K562 (cell line): ENCODE data around the gene MPIG6B. TPM values are rescaled to one million over a fixed set of nuclear protein-coding genes. Genes with fewer than 3 reads are reported as not detected.

Experiments
- CBX2 ChIP-seq: fragments of 200-600 bp; sonication (generic); IDR thresholded peaks from one replicate; pipeline ENCODE4 v1.6.1; 2012; ENCODE audit warnings: mild to moderate bottlenecking, low read length, inconsistent platforms; ENCODE audit not compliant: insufficient read depth, poor library complexity, severe bottlenecking
- NEUROD1 ChIP-seq: fragments of 150-350 bp; IDR thresholded peaks from 2 replicates; pipeline ENCODE4 v1.6.1; 2014; ENCODE audit warnings: borderline replicate concordance, low read length, low read depth; ENCODE audit not compliant: partially characterized antibody
- NONO ChIP-seq, 2 experiments: fragments of 200-400 bp in 1 of 2; fragments of 450-650 bp in 1 of 2; formaldehyde crosslinking in 1 of 2; IDR thresholded peaks; 2 replicates each; pipeline ENCODE4 v1.6.1; 2017; ENCODE audit warnings: low read depth in 2 of 2, mild to moderate bottlenecking in 2 of 2, moderate library complexity in 2 of 2, low read length in 1 of 2
- PTBP1 ChIP-seq: fragments of 200-400 bp; formaldehyde crosslinking; IDR thresholded peaks from 2 replicates; pipeline ENCODE4 v1.6.1; 2017; ENCODE audit warnings: low read depth, low read length
- SMARCB1 ChIP-seq: IDR thresholded peaks from 2 replicates; pipeline ENCODE4 v1.6.1; 2011; ENCODE audit warnings: improper control_type of control experiment, low read depth; ENCODE audit not compliant: insufficient read length
- SNIP1 ChIP-seq: fragments of 450-650 bp; IDR thresholded peaks from 2 replicates; pipeline ENCODE4 v1.7.1; 2017; ENCODE audit warnings: low read depth, mild to moderate bottlenecking
- TARDBP ChIP-seq: fragments of 450-650 bp; IDR thresholded peaks from 2 replicates; pipeline ENCODE4 v1.6.1; 2016
- ZNF23 ChIP-seq: fragments of 250-450 bp; sonication (Bioruptor Pico); IDR thresholded peaks from 2 replicates; pipeline ENCODE4 v1.4.0; 2020; ENCODE audit warnings: mild to moderate bottlenecking
- ZNF445 ChIP-seq: fragments of 250-450 bp; sonication (Bioruptor Pico); IDR thresholded peaks from 2 replicates; pipeline ENCODE4 v1.4.0; 2020; ENCODE audit warnings: low read depth, mild to moderate bottlenecking, moderate library complexity
- polyA plus RNA-seq, 8 experiments: library from polyadenylated mRNA; depleted of rRNA in 4 of 8; stranded (reverse) in 5 of 8; unstranded in 3 of 8; fragments of >200 nt; fragmentation: Nextera tagmentation in 2 of 8; fragmentation: Illumina TruSeq in 1 of 8; extraction: Ambion mirVana in 2 of 8; extraction: Trizol in 1 of 8; gene quantifications; 2 replicates each; pipeline versions ENCODE4 v1.2.1 to v1.2.3, GENCODE V29; 2011 to 2014; ENCODE audit warnings: inconsistent platforms in 1 of 8, missing spikeins in 1 of 8
- total RNA-seq, 7 experiments: library from RNA; depleted of rRNA in 6 of 7; stranded (reverse); fragments of >200 nt in 6 of 7; fragmentation: Illumina TruSeq in 2 of 7; extraction: Trizol in 2 of 7; gene quantifications; 2 replicates each; pipeline versions ENCODE4 v1.2.1 to v1.2.3, GENCODE V29; 2011 to 2021; ENCODE audit warnings: low replicate concordance in 1 of 7
- TF ChIP-seq, protein P1 (sequence below): fragments of 250-450 bp; sonication (Bioruptor Pico); IDR thresholded peaks from 2 replicates; pipeline ENCODE4 v1.4.0; 2020; ENCODE audit warnings: mild to moderate bottlenecking, moderate library complexity, borderline replicate concordance
- TF ChIP-seq, protein P2 (sequence below): sonication (generic); formaldehyde crosslinking; IDR thresholded peaks from 2 replicates; pipeline ENCODE4 v1.8.0; 2022; ENCODE audit warnings: mild to moderate bottlenecking, missing genetic modification reagents
- TF ChIP-seq, protein P3 (sequence below), 2 experiments: fragments of 450-650 bp in 1 of 2; sonication (generic) in 1 of 2; formaldehyde crosslinking; conservative IDR thresholded peaks; 2 replicates each; pipeline versions ENCODE4 v1.4.0 to v1.8.1; 2020 to 2022; ENCODE audit warnings: mild to moderate bottlenecking in 1 of 2, missing genetic modification reagents in 1 of 2
- TF ChIP-seq, protein P4 (sequence below): sonication (generic); IDR thresholded peaks from 2 replicates; pipeline ENCODE4 v1.6.1; 2016
- TF ChIP-seq, protein P5 (sequence below): fragments of 450-650 bp; formaldehyde crosslinking; IDR thresholded peaks from 2 replicates; pipeline ENCODE4 v1.4.0; 2022; ENCODE audit warnings: missing genetic modification characterization
- TF ChIP-seq, protein P6 (sequence below): IDR thresholded peaks from 2 replicates; pipeline ENCODE4 v1.6.1; 2011; ENCODE audit warnings: borderline replicate concordance, low read depth, mild to moderate bottlenecking, moderate library complexity, low read length; ENCODE audit not compliant: insufficient read depth, poor library complexity, severe bottlenecking

The MPIG6B gene
- total and polyA plus RNA-seq, 9 of the 15 experiments (the other 6 are each of a cell fraction or from before 2014, with no cell fraction given): 0.11 to 1.2 (median 0.28) TPM; not detected in 1

DNA sequence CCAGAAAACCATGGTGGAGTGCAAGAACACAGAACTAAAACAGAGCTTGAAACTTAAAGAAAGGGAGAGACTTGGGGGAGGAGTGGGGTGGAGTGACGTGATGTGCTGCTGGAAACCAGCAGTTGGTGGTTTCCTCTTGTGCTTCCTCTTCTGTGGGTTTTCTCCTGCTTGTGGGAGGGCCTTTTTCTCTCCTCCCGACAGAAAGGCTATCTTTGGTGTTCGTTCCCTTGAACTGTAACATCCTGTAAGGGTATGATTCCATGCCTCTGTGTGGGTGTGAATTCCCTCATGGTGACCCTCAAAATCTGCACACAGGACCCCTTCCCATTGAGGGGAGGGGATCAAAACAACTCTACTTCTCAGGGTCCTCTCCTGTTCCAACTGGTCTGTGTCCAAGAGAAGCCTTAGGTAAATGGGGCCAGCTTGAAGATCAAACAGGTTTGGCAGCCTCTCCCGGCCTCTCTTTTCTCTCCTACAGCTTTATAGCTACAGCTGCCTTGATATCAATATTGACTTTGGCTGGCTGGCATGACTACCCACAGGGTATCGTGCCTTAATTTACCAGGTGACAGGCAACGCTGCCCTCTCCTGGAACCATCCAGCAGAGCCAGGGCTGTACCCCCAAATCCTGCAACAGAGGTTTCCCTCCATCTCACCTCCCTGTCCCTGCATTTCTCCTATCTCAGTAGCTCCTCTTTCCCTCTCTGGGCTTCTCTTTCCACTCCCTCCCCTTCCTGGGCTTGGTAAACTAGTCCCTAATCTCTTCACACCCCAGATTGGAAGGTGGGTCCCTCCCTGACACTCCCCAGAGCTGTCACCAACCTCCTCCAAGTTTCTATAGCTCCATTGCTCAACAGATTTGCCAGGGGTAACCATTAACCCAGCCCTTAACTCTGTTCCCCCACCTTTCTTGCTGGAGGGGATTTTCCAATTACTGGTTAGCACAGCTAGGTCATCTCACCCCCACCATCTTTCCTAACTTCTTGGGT, 15.1 kb downstream of the MPIG6B start (continued):
- TF ChIP-seq, protein P1, sequence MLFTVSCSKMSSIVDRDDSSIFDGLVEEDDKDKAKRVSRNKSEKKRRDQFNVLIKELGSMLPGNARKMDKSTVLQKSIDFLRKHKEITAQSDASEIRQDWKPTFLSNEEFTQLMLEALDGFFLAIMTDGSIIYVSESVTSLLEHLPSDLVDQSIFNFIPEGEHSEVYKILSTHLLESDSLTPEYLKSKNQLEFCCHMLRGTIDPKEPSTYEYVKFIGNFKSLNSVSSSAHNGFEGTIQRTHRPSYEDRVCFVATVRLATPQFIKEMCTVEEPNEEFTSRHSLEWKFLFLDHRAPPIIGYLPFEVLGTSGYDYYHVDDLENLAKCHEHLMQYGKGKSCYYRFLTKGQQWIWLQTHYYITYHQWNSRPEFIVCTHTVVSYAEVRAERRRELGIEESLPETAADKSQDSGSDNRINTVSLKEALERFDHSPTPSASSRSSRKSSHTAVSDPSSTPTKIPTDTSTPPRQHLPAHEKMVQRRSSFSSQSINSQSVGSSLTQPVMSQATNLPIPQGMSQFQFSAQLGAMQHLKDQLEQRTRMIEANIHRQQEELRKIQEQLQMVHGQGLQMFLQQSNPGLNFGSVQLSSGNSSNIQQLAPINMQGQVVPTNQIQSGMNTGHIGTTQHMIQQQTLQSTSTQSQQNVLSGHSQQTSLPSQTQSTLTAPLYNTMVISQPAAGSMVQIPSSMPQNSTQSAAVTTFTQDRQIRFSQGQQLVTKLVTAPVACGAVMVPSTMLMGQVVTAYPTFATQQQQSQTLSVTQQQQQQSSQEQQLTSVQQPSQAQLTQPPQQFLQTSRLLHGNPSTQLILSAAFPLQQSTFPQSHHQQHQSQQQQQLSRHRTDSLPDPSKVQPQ (CRISPR knock-in tag): no peak; the same call in 1 of the 2 replicates
- TF ChIP-seq ZNF23 (CRISPR knock-in tag) (no peak), ZNF445 (no peak; the same call in 1 of the 2 replicates), NEUROD1 (peak; percentile 63), CBX2 (no peak), PTBP1 (0 out of 2 replicates have a peak, but pooled peaks have one; percentile 58), TARDBP (no peak), NONO (IDR thresholded peaks at IDR 0.05; ENCODE audit: low read depth in 2 of 2, low read length in 1 of 2) (no peak), SNIP1 (no peak), SMARCB1 (no peak)
- TF ChIP-seq, protein P2, sequence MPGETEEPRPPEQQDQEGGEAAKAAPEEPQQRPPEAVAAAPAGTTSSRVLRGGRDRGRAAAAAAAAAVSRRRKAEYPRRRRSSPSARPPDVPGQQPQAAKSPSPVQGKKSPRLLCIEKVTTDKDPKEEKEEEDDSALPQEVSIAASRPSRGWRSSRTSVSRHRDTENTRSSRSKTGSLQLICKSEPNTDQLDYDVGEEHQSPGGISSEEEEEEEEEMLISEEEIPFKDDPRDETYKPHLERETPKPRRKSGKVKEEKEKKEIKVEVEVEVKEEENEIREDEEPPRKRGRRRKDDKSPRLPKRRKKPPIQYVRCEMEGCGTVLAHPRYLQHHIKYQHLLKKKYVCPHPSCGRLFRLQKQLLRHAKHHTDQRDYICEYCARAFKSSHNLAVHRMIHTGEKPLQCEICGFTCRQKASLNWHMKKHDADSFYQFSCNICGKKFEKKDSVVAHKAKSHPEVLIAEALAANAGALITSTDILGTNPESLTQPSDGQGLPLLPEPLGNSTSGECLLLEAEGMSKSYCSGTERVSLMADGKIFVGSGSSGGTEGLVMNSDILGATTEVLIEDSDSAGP (CRISPR knock-in tag): peak; percentile 63; the same call in 1 of the 2 replicates
- TF ChIP-seq, protein P3, sequence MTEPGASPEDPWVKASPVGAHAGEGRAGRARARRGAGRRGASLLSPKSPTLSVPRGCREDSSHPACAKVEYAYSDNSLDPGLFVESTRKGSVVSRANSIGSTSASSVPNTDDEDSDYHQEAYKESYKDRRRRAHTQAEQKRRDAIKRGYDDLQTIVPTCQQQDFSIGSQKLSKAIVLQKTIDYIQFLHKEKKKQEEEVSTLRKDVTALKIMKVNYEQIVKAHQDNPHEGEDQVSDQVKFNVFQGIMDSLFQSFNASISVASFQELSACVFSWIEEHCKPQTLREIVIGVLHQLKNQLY (CRISPR knock-in tag; conservative IDR thresholded peaks at IDR 0.05): no peak
- TF ChIP-seq, protein P4, sequence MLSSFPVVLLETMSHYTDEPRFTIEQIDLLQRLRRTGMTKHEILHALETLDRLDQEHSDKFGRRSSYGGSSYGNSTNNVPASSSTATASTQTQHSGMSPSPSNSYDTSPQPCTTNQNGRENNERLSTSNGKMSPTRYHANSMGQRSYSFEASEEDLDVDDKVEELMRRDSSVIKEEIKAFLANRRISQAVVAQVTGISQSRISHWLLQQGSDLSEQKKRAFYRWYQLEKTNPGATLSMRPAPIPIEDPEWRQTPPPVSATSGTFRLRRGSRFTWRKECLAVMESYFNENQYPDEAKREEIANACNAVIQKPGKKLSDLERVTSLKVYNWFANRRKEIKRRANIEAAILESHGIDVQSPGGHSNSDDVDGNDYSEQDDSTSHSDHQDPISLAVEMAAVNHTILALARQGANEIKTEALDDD: no peak
- TF ChIP-seq, protein P5, sequence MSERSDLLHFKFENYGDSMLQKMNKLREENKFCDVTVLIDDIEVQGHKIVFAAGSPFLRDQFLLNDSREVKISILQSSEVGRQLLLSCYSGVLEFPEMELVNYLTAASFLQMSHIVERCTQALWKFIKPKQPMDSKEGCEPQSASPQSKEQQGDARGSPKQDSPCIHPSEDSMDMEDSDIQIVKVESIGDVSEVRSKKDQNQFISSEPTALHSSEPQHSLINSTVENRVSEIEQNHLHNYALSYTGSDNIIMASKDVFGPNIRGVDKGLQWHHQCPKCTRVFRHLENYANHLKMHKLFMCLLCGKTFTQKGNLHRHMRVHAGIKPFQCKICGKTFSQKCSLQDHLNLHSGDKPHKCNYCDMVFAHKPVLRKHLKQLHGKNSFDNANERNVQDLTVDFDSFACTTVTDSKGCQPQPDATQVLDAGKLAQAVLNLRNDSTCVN (CRISPR knock-in tag): peak; percentile 95
- TF ChIP-seq, protein P6, sequence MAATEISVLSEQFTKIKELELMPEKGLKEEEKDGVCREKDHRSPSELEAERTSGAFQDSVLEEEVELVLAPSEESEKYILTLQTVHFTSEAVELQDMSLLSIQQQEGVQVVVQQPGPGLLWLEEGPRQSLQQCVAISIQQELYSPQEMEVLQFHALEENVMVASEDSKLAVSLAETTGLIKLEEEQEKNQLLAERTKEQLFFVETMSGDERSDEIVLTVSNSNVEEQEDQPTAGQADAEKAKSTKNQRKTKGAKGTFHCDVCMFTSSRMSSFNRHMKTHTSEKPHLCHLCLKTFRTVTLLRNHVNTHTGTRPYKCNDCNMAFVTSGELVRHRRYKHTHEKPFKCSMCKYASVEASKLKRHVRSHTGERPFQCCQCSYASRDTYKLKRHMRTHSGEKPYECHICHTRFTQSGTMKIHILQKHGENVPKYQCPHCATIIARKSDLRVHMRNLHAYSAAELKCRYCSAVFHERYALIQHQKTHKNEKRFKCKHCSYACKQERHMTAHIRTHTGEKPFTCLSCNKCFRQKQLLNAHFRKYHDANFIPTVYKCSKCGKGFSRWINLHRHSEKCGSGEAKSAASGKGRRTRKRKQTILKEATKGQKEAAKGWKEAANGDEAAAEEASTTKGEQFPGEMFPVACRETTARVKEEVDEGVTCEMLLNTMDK: no peak
